Measurements from ENCODE around the gene PLS1.

The PLS1 gene

DNA sequence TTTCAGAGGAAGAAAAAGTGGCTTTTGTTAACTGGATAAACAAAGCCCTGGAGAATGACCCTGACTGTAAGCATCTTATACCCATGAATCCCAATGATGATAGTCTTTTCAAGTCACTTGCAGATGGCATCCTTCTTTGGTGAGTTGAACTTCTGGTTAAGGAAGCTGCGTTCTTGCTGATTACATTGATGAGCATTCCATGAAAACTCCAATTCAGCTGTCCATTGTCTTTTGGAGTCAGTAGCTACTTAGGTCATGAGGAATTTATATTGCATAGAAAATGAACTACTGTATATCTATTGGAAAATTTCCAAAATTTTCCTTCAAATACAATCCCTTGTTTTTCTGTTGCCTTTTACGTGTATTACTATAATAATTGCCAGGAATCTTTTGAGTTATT is 80.0 kb downstream of the PLS1 start:
- DNase-seq (no peak), ATAC-seq (ENCODE audit: insufficient read depth, low read depth) (no peak)
- no peaks in the 10 kb centered on the region for H3K27me3 ChIP-seq (ENCODE audit: insufficient read depth, low read length, poor library complexity)
- no peaks in the 10 kb centered on the region for H3K79me2 ChIP-seq (ENCODE audit: insufficient read depth, low read length)
- no peak overlapping the region for H3K27ac ChIP-seq (ENCODE audit: low read length)
- H3K4me1 ChIP-seq (ENCODE audit: insufficient read depth, low read length), result no peaks in the 10 kb centered on the region
- no peaks in the 10 kb centered on the region for H3K9me3 ChIP-seq (ENCODE audit: insufficient read depth, low read length, severe bottlenecking)
- no peaks in the 10 kb centered on the region for H4K20me1 ChIP-seq (ENCODE audit: insufficient read depth, low read length)
- H3K36me3 ChIP-seq (ENCODE audit: insufficient read depth, low read length), result peaks cover 16% of the 10 kb centered on the region; the same call in 1 of the 2 replicates
- H2AFZ ChIP-seq (ENCODE audit: low read depth, low read length), result no peak overlapping the region
- H3K9ac ChIP-seq (ENCODE audit: low read depth, low read length), result no peak overlapping the region
- TF ChIP-seq CTCF (IDR thresholded peaks at IDR 0.05; ENCODE audit: borderline replicate concordance, extremely low read depth, low read length, poor library complexity, severe bottlenecking) (no peak), EZH2 (IDR thresholded peaks at IDR 0.05; ENCODE audit: borderline replicate concordance, low read depth, low read length, severe bottlenecking) (no peak)
- H3K4me2 ChIP-seq (ENCODE audit: insufficient read depth, low read length), result no peak overlapping the region
- no peak overlapping the region for H3K4me3 ChIP-seq (ENCODE audit: low read depth in 1 of 2, low read length in 2 of 2)

DNA sequence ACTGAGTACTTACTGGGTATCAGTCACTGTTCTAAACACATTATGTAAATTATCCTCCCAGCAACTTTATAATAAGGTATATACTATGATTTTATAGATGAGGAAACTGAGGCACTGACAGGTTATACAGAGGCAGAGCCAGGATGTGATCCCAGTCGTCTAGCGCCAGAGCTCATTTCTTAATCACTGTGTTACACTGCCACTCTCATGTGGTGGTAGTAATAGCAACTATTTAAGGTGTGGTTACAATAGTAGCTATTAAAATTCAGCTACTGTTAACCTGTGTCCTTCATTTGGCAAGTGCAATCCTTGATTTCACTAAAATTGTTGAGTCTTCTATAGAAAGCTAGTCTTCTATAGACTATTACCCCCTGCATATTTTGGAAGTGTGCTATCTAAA is 84.5 kb downstream of the PLS1 start:
- H3K36me3 ChIP-seq (ENCODE audit: insufficient read depth, low read length), result no peaks in the 10 kb centered on the region
- H3K27ac ChIP-seq (ENCODE audit: low read length), result no peak overlapping the region
- no peak overlapping the region for H3K4me3 ChIP-seq (ENCODE audit: low read depth in 1 of 2, low read length in 2 of 2)
- H3K4me2 ChIP-seq (ENCODE audit: insufficient read depth, low read length), result no peak overlapping the region
- ATAC-seq (ENCODE audit: insufficient read depth, low read depth) (no peak), DNase-seq (no peak)
- no peaks in the 10 kb centered on the region for H4K20me1 ChIP-seq (ENCODE audit: insufficient read depth, low read length)
- no peaks in the 10 kb centered on the region for H3K4me1 ChIP-seq (ENCODE audit: insufficient read depth, low read length)
- H3K9ac ChIP-seq (ENCODE audit: low read depth, low read length), result no peak overlapping the region
- H2AFZ ChIP-seq (ENCODE audit: low read depth, low read length), result no peak overlapping the region
- no peaks in the 10 kb centered on the region for H3K79me2 ChIP-seq (ENCODE audit: insufficient read depth, low read length)
- TF ChIP-seq EZH2 (IDR thresholded peaks at IDR 0.05; ENCODE audit: borderline replicate concordance, low read depth, low read length, severe bottlenecking) (no peak), CTCF (IDR thresholded peaks at IDR 0.05; ENCODE audit: borderline replicate concordance, extremely low read depth, low read length, poor library complexity, severe bottlenecking) (no peak)
- no peaks in the 10 kb centered on the region for H3K27me3 ChIP-seq (ENCODE audit: insufficient read depth, low read length, poor library complexity)
- no peaks in the 10 kb centered on the region for H3K9me3 ChIP-seq (ENCODE audit: insufficient read depth, low read length, severe bottlenecking)

DNA sequence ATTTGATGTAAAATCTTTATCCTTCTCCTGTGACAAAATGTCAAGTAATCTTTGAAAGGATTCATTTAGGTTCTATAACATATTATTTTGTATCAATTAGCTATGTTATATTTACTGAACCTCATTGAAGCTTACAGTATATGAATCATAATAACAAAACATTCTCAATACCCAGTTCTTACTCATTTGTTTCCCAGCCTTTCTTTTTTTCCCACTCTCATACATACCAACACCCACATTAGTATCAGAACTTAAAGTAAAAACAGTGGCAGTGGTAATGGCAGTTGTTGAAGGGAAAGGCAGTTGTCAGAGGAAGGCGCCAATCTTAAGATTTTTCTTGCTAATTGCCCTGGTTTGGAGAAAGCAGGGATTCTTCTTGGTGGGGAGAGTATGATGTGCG is 94.4 kb downstream of the PLS1 start:
- peaks cover 9% of the 10 kb centered on the region; the same call in 1 of the 2 replicates for H3K36me3 ChIP-seq (ENCODE audit: insufficient read depth, low read length)
- H3K9me3 ChIP-seq (ENCODE audit: insufficient read depth, low read length, severe bottlenecking), result no peaks in the 10 kb centered on the region
- no peak overlapping the region for H3K9ac ChIP-seq (ENCODE audit: low read depth, low read length)
- H3K79me2 ChIP-seq (ENCODE audit: insufficient read depth, low read length), result no peaks in the 10 kb centered on the region
- H3K4me2 ChIP-seq (ENCODE audit: insufficient read depth, low read length), result no peak overlapping the region
- H4K20me1 ChIP-seq (ENCODE audit: insufficient read depth, low read length), result no peaks in the 10 kb centered on the region
- TF ChIP-seq EZH2 (IDR thresholded peaks at IDR 0.05; ENCODE audit: borderline replicate concordance, low read depth, low read length, severe bottlenecking) (no peak), CTCF (IDR thresholded peaks at IDR 0.05; ENCODE audit: borderline replicate concordance, extremely low read depth, low read length, poor library complexity, severe bottlenecking) (no peak)
- DNase-seq, result no peak
- no peak overlapping the region for H3K4me3 ChIP-seq (ENCODE audit: low read depth in 1 of 2, low read length in 2 of 2)
- no peak for ATAC-seq (ENCODE audit: insufficient read depth, low read depth)
- H3K4me1 ChIP-seq (ENCODE audit: insufficient read depth, low read length), result no peaks in the 10 kb centered on the region
- H3K27me3 ChIP-seq (ENCODE audit: insufficient read depth, low read length, poor library complexity), result no peaks in the 10 kb centered on the region
- H3K27ac ChIP-seq (ENCODE audit: low read length), result no peak overlapping the region
- no peak overlapping the region for H2AFZ ChIP-seq (ENCODE audit: low read depth, low read length)

DNA sequence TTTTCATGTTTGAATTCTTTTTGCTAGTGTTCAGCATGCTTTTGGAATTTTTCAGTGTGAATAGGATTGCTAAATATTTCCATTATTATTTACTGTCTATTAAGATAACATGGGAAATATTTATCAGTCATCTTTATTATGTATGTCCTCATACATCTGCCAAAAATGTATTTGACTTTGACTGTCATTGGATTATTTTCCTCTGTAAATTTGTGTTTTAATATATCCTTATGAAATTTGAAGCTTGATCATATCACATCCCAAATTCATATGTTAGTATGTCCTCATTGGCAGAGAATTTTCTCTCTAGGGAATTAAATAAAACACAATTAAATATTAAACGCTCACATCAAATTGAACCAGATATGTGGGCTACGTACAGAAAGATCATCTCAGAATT is 95.3 kb downstream of the PLS1 start:
- Histone ChIP-seq H3K4me3 (ENCODE audit: low read depth in 1 of 2, low read length in 2 of 2) (no peak overlapping the region), H3K79me2 (ENCODE audit: insufficient read depth, low read length) (no peaks in the 10 kb centered on the region), H2AFZ (ENCODE audit: low read depth, low read length) (no peak overlapping the region), H3K9ac (ENCODE audit: low read depth, low read length) (no peak overlapping the region), H3K27ac (ENCODE audit: low read length) (no peak overlapping the region), H3K27me3 (ENCODE audit: insufficient read depth, low read length, poor library complexity) (no peaks in the 10 kb centered on the region), H3K36me3 (ENCODE audit: insufficient read depth, low read length) (peaks cover 6% of the 10 kb centered on the region; the same call in 1 of the 2 replicates), H4K20me1 (ENCODE audit: insufficient read depth, low read length) (no peaks in the 10 kb centered on the region), H3K4me2 (ENCODE audit: insufficient read depth, low read length) (no peak overlapping the region), H3K9me3 (ENCODE audit: insufficient read depth, low read length, severe bottlenecking) (no peaks in the 10 kb centered on the region), H3K4me1 (ENCODE audit: insufficient read depth, low read length) (no peaks in the 10 kb centered on the region)
- no peak for TF ChIP-seq CTCF (IDR thresholded peaks at IDR 0.05; ENCODE audit: borderline replicate concordance, extremely low read depth, low read length, poor library complexity, severe bottlenecking)
- no peak for TF ChIP-seq EZH2 (IDR thresholded peaks at IDR 0.05; ENCODE audit: borderline replicate concordance, low read depth, low read length, severe bottlenecking)
- DNase-seq, result no peak
- ATAC-seq (ENCODE audit: insufficient read depth, low read depth), result no peak
